Articular chondrocyte of knee joint (primary cell): Measurements from ENCODE around the gene MORF4L2. TPM values are rescaled to one million over a fixed set of nuclear protein-coding genes. Genes with fewer than 3 reads are reported as not detected.

Experiments
- total RNA-seq: library from RNA; depleted of rRNA; stranded (reverse); fragments of >200 nt; gene quantifications from 2 replicates; pipeline ENCODE4 v1.2.3, GENCODE V29; 2012

MORF4L2 gene
- total RNA-seq, result 698 and 779 TPM in 2 replicates

GRCh38 chrX:103686199-103687072 is at the start of gene MORF4L2:
MORF4L2 (minus strand) TSS chrX:103686699; CDS start chrX:103677027, 9,672 bp downstream.

GRCh38 chrX:103710609-103711008 is 24.1 kb upstream of the MORF4L2 start, which contains the start of gene TMEM31:
TMEM31 (plus strand) TSS chrX:103710909; CDS start chrX:103712259, 1,350 bp downstream.

GRCh38 chrX:103628386-103629317 is 57.8 kb downstream of the MORF4L2 start, which contains the start of gene TCEAL1:
TCEAL1 (plus strand) TSS chrX:103628975; CDS start chrX:103629917, 942 bp downstream.

Other genes starting within 250 kb of the MORF4L2 start
- 0.22 and 0.39 TPM in 2 replicates for gene RAB40A, start 167.2 kb downstream of the MORF4L2 start, total RNA-seq
- 39.6 and 52.5 TPM in 2 replicates for gene TCEAL4, start 101.2 kb downstream of the MORF4L2 start, total RNA-seq
- 13.3 and 19.7 TPM in 2 replicates for gene TCEAL3, start 78.7 kb downstream of the MORF4L2 start, total RNA-seq
- 33.9 and 34.0 TPM in 2 replicates for gene TCEAL1, start 57.7 kb downstream of the MORF4L2 start, total RNA-seq
- gene TMEM31, start 24.2 kb upstream of the MORF4L2 start, total RNA-seq, result 0.32 TPM in 1 of 2 replicates, not detected in the other
- 0.86 TPM in 1 of 2 replicates, not detected in the other for gene PLP1, start 90.1 kb upstream of the MORF4L2 start, total RNA-seq
- 0.91 and 2.1 TPM in 2 replicates for gene RAB9B, start 145.6 kb upstream of the MORF4L2 start, total RNA-seq